Right lobe of liver (tissue), 6 donors: ENCODE data around the gene SMIM20. TPM values are rescaled to one million over a fixed set of nuclear protein-coding genes. Genes with fewer than 3 reads are reported as not detected.

ENCODE experiments used
- ATAC-seq, 4 donors: fragments of 200-7000 bp; cut with Tn5 transposase; one replicate each; pipeline ENCODE4 v1.9.1; 2020; ENCODE audit warnings: mild to moderate bottlenecking in 4 of 4, moderate library complexity in 4 of 4
- DNase-seq, 3 donors: peaks; one replicate each; pipeline ENCODE4 v3.0.0-alpha.2; 2020
- H3K27ac ChIP-seq, 3 donors: fragments of 200-600 bp; one replicate each; pipeline ENCODE4 v1.8.0; 2022
- H3K27me3 ChIP-seq, 2 donors: fragments of 200-600 bp; one replicate each; pipeline ENCODE4 v1.8.0; 2022
- H3K36me3 ChIP-seq, 4 donors: fragments of 200-600 bp; sonication (generic) in 1 of 4; one replicate each; pipeline versions ENCODE4 v1.5.1 to v1.8.0; 2017 to 2022; ENCODE audit warnings: control low read depth in 1 of 4
- H3K4me1 ChIP-seq, 4 donors: fragments of 200-600 bp; sonication (generic) in 1 of 4; one replicate each; pipeline versions ENCODE4 v1.5.1 to v1.8.0; 2017 to 2022; ENCODE audit warnings: control low read depth in 1 of 4
- H3K4me3 ChIP-seq, 3 donors: fragments of 200-600 bp; one replicate each; pipeline ENCODE4 v1.8.0; 2022
- H3K9me3 ChIP-seq, 4 donors: fragments of 200-600 bp; sonication (generic) in 1 of 4; one replicate each; pipeline versions ENCODE4 v1.5.1 to v1.8.0; 2017 to 2022; ENCODE audit warnings: control low read depth in 1 of 4
- POLR2A ChIP-seq: fragments of 450-650 bp; IDR thresholded peaks from one replicate; pipeline ENCODE4 v1.6.1; 2017; ENCODE audit warnings: antibody characterized with exemption, mild to moderate bottlenecking
- WGBS: methylation state at CpG from one replicate; pipeline ENCODE4 v1.1.6; 2018; ENCODE audit warnings: low coverage, low lambda C conversion rate; ENCODE audit not compliant: insufficient coverage; ENCODE audit errors: missing lambda C conversion rate; 5-methylcytosine and 5-hydroxymethylcytosine counted together
- intact Hi-C, 2 donors: fragments of 100-400 bp; cut with DNase I; formaldehyde crosslinking; loops; one replicate each; pipeline versions ENCODE4 v1.11.2 to v1.14.1; 2022
- total RNA-seq, 6 experiments: library from RNA; depleted of rRNA in 2 of 6; stranded (reverse); fragments of >200 nt in 2 of 6; fragmentation: NEBNext Ultra II Directional in 3 of 6; extraction: Animal tissue kit (Norgen Biotek cat#: 25700) in 3 of 6; gene quantifications; one replicate each; pipeline versions ENCODE4 v1.1.0 to v1.2.4, GENCODE V29; 2016 to 2023
- TF ChIP-seq, protein P1 (sequence below), 4 donors: fragments of 200-600 bp in 3 of 4; fragments of 450-650 bp in 1 of 4; IDR thresholded peaks; one replicate each; pipeline versions ENCODE4 v1.5.1 to v1.8.0; 2016 to 2022; ENCODE audit warnings: antibody characterized with exemption in 4 of 4, mild to moderate bottlenecking in 2 of 4
- donor health status: DM: no; HTN: yes; CAD: no.
- donor health status: DM: no; HTN: no; CAD: no.
- donor health status: DM: no; HTN: no; CAD: no.
- donor health status: DM: no; HTN: yes; CAD: no.
- donor health status: DM: no; HTN: yes; CAD: no.

The SMIM20 gene
- total RNA-seq, 6 experiments from 2014 or later: 16.0 to 32.5 (median 21.9) TPM

DNA sequence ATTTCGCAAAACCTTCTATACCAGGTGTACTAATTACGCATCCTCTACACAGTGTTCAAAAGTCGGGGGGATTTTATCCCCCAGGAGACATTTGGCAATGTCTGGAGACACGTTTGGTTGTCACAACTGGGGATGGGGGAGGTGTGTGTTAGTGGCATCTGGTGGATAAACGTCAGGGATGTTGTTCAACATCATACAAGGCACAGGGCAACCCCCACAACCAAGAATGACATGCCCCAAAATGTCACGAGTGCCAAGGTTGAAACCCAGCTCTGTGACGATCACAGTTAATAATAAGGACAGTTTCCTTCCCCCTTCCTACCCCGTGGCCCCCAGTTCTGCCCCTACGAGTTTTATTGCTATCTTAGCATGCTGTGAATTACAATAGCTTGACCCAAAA lies 35.3 kb upstream of the SMIM20 start:
- H3K4me3 ChIP-seq: no peak overlapping the region
- WGBS: 47% methylated on average over 9 of the region's 9 CpGs
- peak in 1 of 4 donors; percentile 16 for ATAC-seq
- no peak for DNase-seq
- TF ChIP-seq, protein P1, sequence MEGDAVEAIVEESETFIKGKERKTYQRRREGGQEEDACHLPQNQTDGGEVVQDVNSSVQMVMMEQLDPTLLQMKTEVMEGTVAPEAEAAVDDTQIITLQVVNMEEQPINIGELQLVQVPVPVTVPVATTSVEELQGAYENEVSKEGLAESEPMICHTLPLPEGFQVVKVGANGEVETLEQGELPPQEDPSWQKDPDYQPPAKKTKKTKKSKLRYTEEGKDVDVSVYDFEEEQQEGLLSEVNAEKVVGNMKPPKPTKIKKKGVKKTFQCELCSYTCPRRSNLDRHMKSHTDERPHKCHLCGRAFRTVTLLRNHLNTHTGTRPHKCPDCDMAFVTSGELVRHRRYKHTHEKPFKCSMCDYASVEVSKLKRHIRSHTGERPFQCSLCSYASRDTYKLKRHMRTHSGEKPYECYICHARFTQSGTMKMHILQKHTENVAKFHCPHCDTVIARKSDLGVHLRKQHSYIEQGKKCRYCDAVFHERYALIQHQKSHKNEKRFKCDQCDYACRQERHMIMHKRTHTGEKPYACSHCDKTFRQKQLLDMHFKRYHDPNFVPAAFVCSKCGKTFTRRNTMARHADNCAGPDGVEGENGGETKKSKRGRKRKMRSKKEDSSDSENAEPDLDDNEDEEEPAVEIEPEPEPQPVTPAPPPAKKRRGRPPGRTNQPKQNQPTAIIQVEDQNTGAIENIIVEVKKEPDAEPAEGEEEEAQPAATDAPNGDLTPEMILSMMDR (IDR thresholded peaks at IDR 0.05): no peak
- TF ChIP-seq POLR2A: no peak
- H3K36me3 ChIP-seq: no peaks in the 10 kb centered on the region
- H3K27ac ChIP-seq: no peak overlapping the region
- H3K4me1 ChIP-seq: no peaks in the 10 kb centered on the region
- H3K27me3 ChIP-seq: no peaks in the 10 kb centered on the region
- no peaks in the 10 kb centered on the region for H3K9me3 ChIP-seq
- intact Hi-C loops: no loop called here

DNA sequence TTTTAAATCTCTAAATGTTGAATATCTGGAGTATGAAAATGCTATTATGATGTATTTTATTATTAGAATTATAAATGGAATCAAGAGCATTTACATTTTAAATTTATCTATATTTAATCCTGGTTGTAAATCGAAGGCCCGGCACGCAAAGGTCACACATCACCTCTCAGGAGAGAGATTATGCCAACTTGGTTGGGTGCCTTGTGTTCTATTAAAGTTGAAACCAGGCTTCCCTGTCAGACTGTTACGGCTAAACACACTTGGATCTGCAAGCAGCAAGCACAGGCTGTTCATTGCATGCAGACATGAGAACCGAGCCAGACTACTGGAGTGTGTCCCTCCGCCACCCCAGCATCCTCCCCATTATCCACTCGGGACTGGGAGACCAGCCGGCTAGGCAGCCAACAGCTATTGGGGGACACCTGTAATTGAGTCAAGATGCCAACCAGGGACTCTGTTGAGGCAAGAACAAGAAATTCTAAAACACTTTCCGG lies 34.9 kb upstream of the SMIM20 start:
- H3K27me3 ChIP-seq: no peaks in the 10 kb centered on the region
- 83% methylated on average over 9 of the region's 9 CpGs for WGBS
- no peak for ATAC-seq

DNA sequence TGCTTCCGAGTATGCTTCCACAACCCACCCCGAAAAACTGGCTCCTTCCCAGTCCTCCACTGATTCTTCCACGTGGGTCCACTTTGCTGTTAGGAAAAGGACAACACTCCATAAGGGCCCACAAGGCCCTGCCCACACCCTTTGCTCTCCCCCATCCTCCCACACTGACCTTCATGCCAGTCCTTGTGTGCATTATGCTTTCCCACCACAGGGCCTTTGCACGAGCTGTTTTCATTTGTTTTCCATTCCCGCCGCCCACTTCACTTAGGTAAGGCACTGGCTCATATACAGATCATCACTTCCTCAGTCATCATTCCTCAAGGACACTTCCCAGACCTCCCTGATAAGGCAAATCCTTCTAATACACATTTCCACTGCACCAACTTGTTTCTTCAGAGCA lies 34.4 kb upstream of the SMIM20 start:
- WGBS: 79% methylated on average over 6 of the region's 6 CpGs
- Histone ChIP-seq H3K27me3 (no peaks in the 10 kb centered on the region), H3K9me3 (no peaks in the 10 kb centered on the region), H3K4me1 (no peaks in the 10 kb centered on the region), H3K4me3 (no peak overlapping the region), H3K36me3 (no peaks in the 10 kb centered on the region), H3K27ac (no peak overlapping the region)
- TF ChIP-seq POLR2A: no peak
- TF ChIP-seq, protein P1 (IDR thresholded peaks at IDR 0.05): no peak
- intact Hi-C loops: no loop called here
- no peak for ATAC-seq
- no peak for DNase-seq

More for the DNA sequence above, 34.9 kb upstream of the SMIM20 start:
- intact Hi-C loops: no loop called here
- H3K27ac ChIP-seq: no peak overlapping the region
- H3K4me1 ChIP-seq: no peaks in the 10 kb centered on the region
- no peaks in the 10 kb centered on the region for H3K9me3 ChIP-seq
- H3K4me3 ChIP-seq: no peak overlapping the region
- DNase-seq: no peak
- no peak for TF ChIP-seq POLR2A
- TF ChIP-seq, protein P1 (IDR thresholded peaks at IDR 0.05): no peak
- no peaks in the 10 kb centered on the region for H3K36me3 ChIP-seq

DNA sequence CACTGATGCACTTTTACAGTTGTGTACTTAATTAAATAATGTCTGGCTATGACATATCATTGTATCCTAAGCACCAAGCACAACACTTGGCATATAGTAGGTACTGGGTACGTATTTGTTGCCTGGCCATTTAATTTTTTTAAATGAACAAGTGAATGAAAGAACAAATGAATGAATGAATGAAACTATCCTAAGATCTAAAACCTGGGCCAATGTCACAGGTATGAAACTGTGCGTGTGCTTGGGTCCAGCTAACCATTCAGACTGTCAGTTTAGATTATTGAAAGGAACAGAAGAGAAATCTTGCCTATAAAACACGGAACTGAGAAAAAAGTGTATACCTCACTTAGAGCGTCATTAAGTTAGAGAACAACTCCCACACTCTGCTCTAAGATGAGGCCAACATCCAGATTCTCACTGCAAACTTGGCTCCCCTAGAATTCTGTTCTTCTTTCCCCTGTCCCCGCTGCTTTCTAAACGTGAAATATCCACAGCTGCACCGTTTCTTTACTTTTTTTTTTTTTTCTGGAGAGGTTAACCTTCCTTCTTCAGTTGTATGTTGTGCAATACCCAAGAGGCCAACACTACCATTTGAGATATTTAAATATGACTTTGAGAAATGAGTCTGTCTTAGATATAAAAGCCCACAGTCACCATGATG lies 33.9 kb upstream of the SMIM20 start:
- 61% methylated on average over 7 of the region's 7 CpGs for WGBS
- Histone ChIP-seq H3K9me3 (no peaks in the 10 kb centered on the region), H3K36me3 (no peaks in the 10 kb centered on the region), H3K4me3 (no peak overlapping the region), H3K27me3 (no peaks in the 10 kb centered on the region), H3K4me1 (no peaks in the 10 kb centered on the region), H3K27ac (no peak overlapping the region)
- ATAC-seq (peak in 2 of 4 donors; percentile 37 to 45), DNase-seq (no peak)
- TF ChIP-seq POLR2A: no peak
- intact Hi-C loops: no loop called here

DNA sequence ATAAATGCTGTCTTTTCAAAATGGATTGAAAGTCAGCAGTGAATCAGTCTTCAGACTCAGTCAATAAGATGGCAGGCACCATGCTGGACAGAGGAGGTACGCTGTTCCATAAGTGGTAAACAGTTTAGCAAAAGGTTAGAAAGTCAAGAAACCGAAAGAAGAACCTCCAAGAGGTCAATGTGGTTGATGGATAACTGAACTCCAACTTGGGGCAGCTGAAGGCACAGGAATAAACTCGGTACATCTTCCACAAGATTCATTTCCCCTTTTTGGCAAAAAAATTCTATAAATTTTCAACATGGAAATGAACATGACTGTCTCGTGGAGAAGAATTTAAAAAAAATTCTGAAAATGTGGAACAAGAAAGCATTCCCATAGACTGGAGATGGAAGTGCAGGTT lies 32.8 kb upstream of the SMIM20 start:
- 54% methylated on average over 4 of the region's 4 CpGs for WGBS
- H3K4me1 ChIP-seq: no peaks in the 10 kb centered on the region

More for the DNA sequence above, 32.8 kb upstream of the SMIM20 start:
- no peak overlapping the region for H3K27ac ChIP-seq
- no peaks in the 10 kb centered on the region for H3K27me3 ChIP-seq
- H3K36me3 ChIP-seq: no peaks in the 10 kb centered on the region
- no peaks in the 10 kb centered on the region for H3K9me3 ChIP-seq
- DNase-seq: no peak
- TF ChIP-seq POLR2A: no peak
- TF ChIP-seq, protein P1 (IDR thresholded peaks at IDR 0.05): no peak
- H3K4me3 ChIP-seq: no peak overlapping the region
- intact Hi-C loops: no loop called here
- peak in 3 of 4 donors; percentile 27 to 73 (median 52) for ATAC-seq
